ENCODE data around the gene FOXB1.
A peak's percentile ranks its signal among the peaks of the same experiment; 100 is the strongest.

FOXB1 gene

DNA sequence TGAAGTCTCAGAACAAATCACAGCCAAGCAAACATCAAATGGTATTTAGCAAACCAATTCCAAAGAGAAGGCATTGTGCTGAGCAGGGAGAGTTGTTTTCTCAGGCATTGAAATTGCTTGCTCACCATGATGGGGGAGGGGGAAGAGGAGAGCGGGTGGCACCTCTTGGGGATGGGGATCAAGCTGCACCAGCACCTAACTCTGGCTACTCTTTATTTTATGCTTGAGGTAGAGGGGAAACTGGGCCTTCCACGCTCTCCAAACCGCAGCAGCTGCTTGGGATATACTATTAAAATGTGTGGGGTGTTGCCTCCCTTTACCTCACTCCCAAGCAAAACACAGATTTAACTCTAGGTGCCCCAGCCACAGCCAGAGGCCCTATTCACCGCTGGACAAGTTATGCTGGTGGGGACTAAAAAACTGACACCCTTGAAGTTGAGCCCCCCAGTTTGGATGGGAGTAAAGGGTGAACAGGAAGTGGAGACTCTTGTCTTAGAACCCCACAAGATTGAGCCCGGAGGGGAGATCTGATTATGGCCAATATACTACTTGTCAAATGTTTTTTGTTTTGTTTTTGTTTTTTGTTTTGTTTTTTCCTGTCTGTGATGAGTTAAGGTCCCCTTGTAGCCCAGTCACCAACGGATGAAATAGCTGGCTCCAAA is 5.0 kb upstream of the FOXB1 start:
- no peak for DNase-seq (ENCODE audit: low read depth)

DNA sequence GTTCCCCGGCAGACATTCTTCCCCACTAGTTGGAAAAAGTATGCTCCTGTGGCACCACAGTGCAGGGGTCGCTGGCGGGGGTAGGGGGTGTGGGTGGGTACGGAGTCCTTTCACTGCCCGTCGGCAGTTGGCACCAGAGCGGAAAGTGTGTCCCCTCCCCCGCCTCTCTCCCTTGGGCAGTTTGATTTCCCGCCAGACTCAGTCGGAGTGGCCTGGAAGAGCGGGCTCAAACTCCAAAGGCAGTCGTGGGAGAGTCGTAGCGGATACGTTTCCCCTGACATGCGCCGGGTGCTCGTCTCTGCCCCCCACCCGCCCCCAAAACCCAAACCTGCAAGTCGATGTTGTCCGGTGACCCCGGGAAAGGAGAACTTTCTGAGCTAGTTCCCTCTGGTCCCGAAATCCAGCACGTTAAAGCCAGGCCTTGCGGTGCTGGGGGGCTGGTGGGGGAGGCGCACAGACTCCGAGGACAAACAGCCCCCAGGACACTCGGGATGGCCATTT is 4.4 kb upstream of the FOXB1 start:
- no peak for DNase-seq (ENCODE audit: low read depth)

DNA sequence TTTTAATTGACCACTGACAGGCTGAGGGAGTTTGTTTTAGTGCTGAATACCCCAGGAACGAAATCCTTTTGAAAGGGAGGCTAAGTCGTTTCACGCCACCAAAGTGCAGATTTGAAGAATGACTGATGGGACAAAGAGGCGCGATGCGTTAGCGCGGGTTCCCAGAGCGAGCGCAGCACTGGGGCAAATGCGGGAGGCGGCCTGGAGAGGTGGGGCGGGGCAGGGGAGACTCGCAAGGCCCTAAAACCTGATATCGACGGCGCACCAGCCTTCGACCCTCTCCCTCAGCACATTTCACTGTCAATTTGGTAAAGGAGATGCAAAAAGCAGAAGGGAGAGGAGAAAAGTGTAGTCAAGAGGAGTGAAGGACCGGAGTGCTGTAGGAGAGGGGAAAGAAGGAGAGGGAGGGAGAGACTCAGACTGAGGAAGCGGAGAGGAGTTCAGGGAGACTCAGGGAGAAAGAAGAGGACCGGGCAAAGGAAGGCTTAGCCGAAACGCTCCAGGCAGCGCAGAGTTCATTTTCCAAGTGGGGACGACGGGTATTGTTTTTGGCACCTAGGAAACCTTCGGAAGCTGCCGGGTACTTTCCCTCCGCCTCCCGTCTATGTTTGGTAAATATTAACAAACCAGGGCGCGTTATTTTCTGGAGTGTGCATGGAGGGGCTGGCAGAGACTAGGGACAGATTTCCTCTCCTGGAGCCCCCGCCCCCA is 3.8 kb upstream of the FOXB1 start:
- no peak for DNase-seq (ENCODE audit: low read depth)

DNA sequence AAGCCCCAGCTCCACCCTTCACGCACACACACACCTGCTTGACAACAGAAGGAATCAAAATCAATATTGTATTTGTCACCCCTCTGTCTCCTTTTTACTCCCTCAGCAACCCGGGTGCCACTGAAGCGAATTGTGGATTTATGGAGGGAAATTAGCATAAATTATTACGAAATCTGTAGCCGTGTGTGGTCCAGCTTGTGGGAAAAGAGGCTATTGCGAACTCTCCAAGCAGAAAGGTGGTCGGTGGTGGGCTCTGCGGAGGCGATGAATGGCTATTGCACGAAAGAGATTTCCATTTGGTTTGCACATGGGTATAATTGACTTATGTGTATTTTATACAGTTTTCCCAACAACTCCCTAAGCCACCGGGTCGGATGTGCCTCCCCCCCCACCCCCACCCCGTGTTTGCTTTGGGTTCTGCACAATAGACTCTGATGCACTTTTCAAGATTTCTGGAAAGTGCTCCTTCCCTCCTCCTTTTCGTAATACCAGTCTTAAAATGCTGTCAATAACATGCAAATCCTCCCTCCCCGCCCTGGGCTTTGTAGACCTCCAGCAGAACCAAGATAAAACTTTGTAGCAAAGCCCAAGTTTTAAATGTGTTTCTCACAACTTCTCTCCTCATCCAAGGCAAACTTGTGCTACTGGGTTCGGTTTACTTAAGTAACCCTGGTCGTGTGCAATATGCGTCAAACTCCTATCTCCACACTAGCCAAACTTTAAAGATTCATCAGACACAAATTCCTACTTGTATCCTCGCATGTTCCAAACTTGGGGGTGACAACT is 3.1 kb upstream of the FOXB1 start:
- DNase-seq (ENCODE audit: low read depth) = no peak

DNA sequence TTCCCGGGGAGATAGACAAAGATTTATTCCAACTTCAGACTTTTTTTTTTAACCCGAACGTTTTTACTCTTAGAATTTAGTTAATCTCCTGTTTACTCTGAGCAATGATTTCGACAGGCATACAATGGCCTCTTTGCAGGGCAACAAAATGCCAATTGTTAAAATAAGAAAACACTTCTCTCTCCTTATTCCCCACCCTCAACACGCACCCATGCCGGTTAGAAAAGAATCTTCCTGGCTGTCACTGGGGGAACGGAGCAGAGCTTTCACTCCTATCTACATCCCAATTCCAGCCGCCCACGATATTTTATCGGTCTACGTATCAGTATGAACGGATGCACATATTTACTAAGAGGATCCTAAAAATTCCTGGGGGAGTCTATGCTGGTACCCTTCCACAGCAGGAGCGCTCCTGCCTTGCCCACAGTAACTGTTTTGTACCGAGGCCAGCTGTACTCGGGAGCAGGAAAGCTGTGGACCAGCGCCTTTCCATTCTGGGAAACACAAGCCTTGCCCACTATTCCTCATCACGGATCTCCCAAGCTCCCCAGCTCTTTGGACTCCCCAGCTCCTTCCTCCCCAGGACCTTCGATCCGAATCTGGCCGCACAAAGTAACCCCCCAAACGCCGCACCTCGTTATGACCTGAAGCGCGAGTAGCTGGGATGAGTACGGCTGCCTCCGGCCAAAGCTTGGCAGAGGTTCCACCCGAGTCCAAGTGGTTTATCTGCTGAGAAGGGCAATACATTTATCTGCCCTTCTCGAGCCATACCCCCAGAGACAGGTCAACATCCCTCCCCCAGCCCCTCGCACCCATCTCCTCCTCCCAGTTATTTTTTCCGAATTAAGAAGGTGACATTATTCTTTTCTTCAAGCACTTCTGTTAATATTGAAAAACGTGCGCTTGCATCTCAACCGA is 2.2 kb upstream of the FOXB1 start:
- DNase-seq (ENCODE audit: low read depth) = no peak

DNA sequence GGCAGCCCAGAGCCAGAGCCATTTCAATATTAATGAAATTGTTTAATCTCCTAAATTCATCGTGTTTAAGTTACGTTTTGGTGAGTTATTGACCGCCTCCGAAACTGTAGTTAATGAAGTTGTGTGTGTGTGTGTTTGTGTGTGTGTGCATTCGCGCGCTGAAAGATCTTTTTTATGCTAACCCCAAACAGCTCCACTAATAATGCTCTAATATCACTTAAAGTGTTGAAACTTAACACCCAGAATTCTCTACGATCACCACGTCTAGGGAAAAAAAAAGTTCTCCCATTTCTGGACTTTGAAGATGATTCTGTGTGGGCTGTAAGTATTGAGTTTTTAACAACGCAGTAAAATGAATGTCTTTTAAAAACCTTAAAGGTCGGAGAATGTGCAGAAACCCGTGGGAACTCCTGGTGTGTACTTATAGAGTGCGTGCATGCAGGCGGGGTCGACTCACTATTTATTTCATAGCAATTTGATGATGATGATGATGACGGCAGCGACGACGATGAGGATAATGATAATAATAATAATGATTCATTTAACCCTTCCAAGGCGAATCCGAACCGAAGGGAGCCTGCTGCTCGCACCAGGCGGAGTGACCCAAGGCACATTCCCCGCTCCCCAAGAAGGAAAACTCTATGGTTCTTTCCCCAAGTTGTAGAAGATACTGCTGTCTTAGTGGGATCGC is 1.4 kb upstream of the FOXB1 start:
- no peak for DNase-seq (ENCODE audit: low read depth)

DNA sequence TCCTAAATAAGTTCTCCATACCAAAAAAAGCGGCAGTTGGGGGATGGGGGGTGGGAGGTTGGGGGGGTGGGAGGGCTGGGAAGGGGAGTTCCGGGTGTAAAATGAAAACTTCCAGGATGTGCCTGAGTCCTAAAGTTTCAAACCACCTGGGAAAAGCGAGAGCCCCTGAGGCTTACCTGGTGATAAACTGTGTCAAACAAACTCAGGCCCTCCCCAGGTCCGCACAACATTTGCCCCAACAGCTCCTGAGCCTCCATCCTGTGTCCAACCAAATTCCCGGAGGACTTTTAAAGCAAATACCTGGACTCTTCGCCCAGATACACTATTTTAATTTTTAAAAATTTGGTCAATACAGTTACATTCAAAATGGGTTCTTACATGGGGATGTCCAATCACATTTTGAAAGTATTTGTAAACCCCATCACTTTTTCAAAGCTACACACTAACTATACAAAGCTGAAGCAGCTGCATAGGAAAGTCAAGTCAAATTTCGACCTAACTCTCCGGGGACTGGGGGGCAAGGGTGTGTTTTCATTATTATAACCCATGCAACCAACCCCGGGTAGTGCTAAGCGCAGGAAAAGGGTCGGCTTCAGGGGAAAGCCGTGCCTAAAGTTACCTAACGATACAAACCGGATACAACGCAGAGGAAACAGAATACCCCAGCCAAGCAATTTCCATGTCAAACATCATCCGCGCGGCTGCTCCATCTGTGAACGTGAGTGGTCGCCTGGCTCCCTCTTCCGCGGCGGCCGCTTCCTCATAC is 685 bp upstream of the FOXB1 start:
- DNase-seq (ENCODE audit: low read depth) = no peak

DNA sequence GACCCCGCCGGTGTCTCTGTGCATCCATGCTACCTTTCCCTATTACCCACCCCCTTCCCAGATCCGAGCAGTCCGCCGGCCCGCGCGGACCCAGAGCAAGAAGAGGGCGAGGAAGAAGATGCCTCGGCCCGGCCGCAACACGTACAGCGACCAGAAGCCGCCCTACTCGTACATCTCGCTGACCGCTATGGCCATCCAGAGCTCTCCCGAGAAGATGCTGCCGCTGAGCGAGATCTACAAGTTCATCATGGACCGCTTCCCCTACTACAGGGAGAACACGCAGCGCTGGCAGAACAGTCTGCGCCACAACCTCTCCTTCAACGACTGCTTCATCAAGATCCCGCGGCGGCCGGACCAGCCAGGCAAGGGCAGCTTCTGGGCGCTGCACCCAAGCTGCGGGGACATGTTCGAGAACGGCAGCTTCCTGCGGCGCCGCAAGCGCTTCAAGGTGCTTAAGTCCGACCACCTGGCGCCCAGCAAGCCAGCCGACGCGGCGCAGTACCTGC is 788 bp downstream of the FOXB1 start:
- no peak for DNase-seq (ENCODE audit: low read depth)

DNA sequence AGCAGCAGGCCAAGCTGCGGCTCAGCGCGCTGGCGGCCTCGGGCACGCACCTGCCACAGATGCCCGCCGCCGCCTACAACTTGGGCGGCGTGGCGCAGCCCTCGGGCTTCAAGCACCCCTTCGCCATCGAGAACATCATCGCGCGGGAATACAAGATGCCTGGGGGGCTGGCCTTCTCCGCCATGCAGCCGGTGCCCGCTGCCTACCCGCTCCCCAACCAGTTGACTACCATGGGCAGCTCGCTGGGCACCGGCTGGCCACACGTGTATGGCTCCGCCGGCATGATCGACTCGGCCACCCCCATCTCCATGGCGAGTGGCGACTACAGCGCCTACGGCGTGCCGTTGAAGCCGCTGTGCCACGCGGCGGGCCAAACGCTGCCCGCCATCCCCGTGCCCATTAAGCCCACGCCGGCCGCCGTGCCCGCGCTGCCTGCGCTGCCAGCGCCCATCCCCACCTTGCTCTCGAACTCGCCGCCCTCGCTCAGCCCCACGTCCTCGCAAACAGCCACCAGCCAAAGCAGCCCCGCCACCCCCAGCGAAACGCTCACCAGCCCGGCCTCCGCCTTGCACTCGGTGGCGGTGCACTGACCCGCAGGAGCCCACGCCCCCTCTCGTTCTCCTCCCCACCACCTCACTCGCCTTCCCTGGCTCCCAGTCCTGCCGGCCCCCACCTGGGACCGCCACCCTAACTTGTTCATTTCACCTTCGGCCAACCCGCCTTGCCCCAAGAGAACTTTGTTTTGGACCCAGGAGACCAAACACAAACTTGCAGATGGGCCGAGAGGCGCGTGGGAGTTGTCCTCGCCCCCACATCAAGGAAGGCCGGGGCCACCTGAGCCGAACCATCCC is 1.5 kb downstream of the FOXB1 start:
- no peak for DNase-seq (ENCODE audit: low read depth)

DNA sequence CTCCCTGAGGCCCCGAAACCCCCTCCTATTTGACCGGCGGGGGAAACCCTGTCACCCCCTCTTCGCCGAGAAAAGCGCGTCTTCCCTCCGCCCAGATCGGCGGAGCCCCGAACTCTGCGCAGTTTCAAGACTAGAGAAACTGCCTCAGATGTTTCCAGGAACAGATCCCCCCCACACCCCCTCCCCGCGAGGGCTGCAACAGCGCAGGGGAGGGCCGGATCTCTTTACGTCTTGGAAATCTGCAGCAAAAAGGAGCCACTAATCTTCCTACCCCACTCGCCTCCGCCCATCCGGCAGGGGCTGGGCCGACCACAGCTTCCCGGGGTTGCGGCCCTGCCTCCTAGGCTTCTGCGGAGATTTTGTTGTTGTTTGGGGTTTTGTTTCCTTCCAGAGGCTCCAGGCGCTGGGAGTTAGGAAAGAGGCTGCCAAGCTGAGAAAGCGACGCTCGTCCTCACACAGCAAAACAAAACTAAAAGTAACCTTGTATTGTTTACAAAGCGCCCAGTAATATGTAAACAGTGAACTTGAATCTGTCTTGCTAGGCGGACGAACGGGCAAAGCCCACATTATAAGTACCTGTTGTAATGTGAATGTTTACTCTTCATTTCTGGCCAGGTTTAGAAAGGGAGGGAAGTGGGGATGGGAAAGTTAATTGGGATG is 2.2 kb downstream of the FOXB1 start:
- peak; percentile 34 for DNase-seq (ENCODE audit: low read depth)

DNA sequence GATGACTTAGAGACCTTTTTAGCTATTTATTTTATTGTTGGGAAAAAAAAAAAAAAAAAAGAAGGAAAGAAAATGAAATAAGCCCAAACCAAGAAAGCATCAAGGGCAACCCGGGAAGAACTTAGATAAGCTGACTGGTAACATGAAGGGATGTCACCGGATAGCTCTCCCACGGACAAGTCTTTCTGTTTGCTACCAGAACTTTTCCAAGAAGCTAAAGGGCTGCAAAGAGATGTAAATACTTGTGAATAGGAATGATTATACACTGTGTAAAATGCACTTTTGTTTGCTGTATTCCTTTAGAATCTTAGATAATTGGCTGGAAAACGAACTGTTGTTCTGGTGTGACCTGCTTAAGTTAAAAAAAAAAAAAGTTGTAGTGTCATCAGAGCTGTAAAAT is 2.8 kb downstream of the FOXB1 start:
- DNase-seq (ENCODE audit: low read depth) = no peak

DNA sequence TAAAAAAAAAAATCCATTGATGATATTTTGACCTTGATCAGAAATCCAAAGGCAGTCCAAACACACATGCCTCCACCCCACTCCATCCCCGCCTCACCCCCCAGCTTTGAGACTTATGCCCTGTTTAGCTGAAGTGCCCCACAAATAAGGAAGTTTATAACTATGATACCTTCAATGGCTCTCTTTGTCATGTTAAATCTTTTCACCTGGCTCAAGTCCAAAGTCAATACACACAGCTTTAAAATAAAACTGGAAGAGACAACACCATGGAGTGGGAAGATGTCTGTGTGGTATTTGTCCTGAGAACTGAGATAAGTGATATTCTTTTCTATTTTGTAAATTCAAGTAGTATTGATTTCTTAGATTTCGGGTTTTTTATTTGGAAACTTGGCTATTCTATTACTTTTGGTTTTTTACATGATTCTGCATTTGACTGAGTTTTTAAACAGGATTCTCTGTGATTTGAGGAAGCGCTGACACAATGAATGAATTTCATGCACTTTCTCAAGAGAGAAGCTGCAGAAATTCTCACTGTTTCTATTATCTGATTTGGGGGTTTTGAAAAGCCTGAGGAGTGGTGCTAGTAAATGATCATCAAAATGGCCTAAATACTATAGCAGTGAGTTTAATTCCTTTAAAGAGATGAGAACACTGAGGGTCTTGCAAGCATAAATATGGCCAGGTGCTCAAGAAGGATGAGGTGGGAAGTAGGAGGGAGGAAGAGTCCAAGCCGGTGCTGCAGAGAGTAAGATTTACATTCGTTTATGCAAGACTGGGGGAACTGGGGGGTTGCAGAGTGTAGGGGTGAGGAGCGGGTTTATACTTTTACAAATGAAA is 5.2 kb downstream of the FOXB1 start:
- DNase-seq (ENCODE audit: low read depth) = no peak

DNA sequence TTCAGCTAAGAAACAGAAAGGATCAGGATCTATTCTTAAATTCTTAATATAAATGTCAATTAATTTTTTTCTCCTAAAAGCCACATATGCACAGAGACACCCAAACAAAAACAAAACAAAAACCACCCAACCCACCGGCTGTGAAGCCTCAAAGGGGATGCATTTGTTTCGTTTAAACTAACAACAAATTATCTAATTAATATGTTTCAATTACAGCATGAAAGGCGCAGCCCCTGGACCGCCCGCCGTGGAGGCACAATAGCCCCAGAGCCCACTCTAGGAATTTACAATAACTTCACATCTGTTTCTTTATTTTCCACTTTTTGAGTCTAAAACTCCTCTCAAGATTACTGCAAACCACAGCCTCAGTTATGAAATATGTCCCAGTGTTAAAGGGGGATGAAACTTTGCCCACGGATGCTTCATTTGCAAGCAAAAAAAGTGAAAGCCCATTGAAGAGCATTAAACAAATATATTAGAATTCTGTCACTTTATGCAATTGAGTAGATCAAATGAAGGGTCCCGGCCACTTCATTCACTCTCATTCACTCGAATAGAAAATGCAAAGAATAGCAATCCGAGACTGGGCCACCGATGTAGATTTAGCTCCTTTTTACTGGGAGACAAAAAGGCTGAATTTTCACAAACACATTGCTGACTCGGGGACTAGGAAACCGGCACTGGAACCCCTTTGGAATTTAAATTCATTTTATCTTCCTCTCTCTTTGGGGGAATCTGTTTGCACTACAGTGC is 6.0 kb downstream of the FOXB1 start:
- DNase-seq (ENCODE audit: low read depth) = no peak

DNA sequence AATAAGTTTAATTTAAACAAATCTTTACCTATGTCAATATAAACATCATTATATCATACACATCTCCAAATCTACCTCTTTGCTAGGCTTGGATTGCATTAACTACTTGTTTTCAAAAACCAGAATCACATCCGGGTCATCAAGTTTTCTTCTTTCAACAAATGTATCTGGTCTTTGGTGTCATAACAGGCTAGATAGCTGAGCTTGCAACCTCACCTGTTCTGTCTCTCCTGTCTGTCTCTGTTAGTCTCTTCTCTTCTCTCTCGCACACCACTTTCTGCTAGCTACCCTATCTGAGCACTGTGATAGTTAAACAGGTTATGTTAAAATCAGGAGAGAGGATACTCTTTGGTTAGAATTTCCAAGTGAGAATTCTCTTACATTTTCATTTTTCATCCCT is 6.7 kb downstream of the FOXB1 start:
- no peak for DNase-seq (ENCODE audit: low read depth)

DNA sequence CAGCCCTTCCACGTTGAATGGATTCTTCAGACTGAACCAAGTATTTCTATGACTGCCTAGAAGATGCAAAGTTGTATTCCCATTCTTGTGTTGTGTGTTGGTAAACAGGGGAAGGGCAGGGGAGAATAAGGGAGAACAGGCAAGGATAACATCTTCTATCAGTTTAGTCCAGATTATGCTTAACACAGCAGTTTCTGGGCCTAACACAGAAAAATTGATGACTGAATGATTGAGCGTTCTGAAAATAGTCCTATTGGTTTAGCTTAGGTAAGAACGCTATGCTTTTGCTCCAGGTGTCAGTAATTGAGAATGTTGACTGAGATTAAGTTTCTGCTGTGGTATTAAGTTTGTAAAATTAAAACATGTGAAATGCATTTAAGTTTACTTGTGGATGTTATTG is 8.6 kb downstream of the FOXB1 start:
- DNase-seq (ENCODE audit: low read depth) = no peak

DNA sequence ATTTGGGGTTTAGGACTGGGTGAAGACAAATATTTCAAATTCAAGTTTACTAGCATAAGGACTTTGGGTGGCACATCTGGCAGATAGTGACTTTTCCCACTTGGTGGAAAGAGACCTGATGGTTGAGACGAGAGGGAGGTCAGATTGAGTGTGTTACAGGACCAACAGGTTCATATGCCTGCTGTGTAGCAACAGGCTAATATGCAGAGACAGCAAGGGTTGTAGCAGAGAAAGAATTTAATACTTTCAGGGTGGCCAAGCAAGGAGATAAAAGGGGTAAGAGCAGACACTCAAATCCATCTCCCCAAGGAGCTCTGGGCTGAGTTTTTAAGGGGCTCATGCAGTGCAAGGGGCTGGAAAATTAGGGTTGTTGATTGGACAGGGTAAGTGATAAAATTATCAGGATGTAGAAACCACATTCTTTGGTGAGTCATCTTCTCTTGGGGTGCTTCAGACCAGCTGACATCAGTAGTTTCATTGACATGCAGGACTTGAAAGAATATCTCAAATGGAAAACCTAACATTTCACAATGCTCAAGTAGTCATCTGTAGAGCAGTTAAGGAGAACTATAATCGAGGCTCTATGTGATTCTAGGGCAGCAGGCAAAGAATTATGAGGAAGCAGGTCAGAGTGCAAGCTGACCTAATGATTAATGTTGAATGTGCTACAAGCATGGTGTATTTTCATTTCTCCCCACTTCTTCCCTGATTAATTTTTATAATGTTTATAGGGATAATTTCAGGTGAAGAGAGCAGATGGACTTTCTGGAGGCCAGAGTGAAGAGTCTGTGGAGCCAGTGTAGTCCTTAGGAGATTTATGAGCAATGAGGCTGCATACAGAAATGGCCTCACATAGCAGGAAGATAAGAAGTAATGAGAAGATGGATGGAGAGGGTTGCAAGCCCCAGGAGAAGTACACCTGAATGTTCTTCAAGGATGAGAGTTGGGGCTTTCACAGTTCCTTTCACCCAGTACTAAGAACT is 13.7 kb downstream of the FOXB1 start:
- DNase-seq (ENCODE audit: low read depth) = no peak
